ENCODE data around the gene RPS6KB2.

DNA sequence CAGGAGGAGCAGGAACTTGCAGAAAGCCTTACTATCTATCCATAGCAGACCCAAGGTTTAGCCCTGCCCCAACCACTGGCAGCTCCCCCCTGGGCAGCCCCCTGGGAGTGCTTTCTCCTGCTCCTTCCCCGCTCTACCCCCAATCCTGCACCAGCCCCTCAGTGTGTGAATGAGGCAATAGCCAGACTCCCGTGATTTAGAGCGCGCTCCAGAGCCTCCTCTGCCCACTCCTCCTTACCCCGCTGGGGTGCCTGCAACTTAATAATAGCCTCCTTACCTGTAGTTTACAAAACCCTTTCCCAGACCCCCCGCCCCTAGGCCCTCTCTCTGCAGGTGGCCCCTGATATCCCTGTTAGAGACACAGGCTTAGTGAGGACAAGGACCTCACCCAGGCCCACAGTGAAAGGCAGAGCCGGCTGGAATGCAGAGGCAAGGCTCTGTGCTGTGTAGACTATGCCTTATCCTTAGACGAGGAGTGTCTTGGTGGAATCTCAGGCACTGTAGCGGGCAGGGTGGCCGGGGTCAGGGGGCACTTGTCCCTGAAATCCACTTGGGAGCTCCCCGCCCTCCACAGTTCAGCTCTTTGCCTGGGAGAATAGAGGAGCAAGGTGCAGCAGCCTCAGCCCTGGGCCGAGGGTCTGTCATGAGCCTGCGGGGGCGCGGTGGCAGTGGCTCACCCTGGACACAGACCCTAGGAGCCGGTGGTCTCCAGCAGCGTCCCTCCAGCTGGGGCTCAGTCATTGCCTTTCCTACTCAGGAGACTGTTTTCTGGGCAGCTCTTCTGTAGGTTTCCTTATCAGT lies 17.1 kb upstream of the RPS6KB2 start:
- TF ChIP-seq, protein P1, sequence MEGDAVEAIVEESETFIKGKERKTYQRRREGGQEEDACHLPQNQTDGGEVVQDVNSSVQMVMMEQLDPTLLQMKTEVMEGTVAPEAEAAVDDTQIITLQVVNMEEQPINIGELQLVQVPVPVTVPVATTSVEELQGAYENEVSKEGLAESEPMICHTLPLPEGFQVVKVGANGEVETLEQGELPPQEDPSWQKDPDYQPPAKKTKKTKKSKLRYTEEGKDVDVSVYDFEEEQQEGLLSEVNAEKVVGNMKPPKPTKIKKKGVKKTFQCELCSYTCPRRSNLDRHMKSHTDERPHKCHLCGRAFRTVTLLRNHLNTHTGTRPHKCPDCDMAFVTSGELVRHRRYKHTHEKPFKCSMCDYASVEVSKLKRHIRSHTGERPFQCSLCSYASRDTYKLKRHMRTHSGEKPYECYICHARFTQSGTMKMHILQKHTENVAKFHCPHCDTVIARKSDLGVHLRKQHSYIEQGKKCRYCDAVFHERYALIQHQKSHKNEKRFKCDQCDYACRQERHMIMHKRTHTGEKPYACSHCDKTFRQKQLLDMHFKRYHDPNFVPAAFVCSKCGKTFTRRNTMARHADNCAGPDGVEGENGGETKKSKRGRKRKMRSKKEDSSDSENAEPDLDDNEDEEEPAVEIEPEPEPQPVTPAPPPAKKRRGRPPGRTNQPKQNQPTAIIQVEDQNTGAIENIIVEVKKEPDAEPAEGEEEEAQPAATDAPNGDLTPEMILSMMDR (IDR thresholded peaks at IDR 0.05): no peak
- no peak for TF ChIP-seq EZH2 (IDR thresholded peaks at IDR 0.05; ENCODE audit: borderline replicate concordance, insufficient read depth, low read depth, low read length, poor library complexity, severe bottlenecking)
